ENCODE measurements around the gene SLC12A9. TPM values are rescaled to one million over a fixed set of nuclear protein-coding genes. Genes with fewer than 3 reads are reported as not detected.
A peak's percentile ranks its signal among the peaks of the same experiment; 100 is the strongest.

Gene SLC12A9
- total RNA-seq, 3 donors from 2014 or later = 22.9 to 31.7 (median 29.6) TPM

DNA sequence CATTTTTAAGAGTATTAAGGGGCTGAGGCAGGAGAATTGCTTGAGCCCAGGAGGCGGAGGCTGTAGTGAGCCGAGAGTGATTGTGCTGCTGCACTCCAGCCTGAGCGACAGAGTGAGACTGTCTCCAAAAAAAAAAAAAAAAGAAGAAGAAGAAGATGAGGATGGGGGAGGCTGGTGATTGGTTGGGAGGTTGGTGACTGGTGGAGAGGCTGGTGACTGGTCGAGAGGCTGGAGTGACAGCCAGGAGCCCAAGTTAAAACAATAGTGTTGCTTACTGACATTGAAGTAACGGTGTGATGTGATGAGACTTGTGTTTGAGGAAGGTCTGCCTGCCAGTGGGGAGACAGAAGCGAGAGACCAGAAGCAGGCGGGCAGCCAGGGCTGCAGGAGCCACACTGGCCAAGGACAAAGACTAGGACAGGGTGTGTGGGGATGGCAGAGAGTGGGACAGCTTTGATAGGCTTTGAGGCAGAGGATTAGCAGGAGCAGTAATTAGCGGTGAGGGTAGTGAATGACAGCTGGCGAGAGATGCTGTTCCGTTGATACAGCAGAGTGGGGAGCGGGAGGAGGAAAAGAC lies 27.3 kb downstream of the SLC12A9 start:
- H3K36me3 Mint-ChIP-seq (ENCODE audit: insufficient read depth) = peaks cover 53% of the 10 kb centered on the region
- H3K4me3 Mint-ChIP-seq = no peak overlapping the region
- peaks cover 47% of the 10 kb centered on the region for H3K4me1 Mint-ChIP-seq (ENCODE audit: low read depth)

DNA sequence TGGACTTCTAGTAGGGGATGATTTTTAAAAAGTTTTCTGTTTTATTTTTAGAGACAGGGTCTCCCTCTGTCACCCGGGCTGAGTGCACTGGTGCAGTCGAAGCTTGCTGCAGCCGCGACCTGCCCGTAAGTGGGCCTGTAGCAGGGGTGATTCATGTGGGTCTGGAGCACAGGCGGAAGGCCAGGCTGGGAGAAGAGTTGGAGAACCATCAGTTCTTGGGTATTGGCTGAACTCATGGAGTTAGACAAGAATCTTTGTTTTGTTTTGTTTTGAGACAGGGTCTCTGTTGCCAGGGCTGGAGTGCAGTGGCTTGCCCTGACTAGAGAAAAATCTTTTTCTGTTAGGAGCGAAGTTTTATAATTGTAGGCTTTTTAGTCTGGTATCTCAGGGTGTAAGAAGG lies 28.1 kb downstream of the SLC12A9 start:
- Mint-ChIP-seq H3K9me3 (no peaks in the 10 kb centered on the region), H3K4me1 (ENCODE audit: low read depth) (peaks cover 44% of the 10 kb centered on the region), H3K27me3 (ENCODE audit: low read depth) (no peaks in the 10 kb centered on the region), H3K36me3 (ENCODE audit: insufficient read depth) (peaks cover 59% of the 10 kb centered on the region), H3K4me3 (no peak overlapping the region)
- no peak for DNase-seq
- no peak for ATAC-seq

More for the DNA sequence above, 27.3 kb downstream of the SLC12A9 start:
- Mint-ChIP-seq H3K27me3 (ENCODE audit: low read depth) (no peaks in the 10 kb centered on the region), H3K9me3 (no peaks in the 10 kb centered on the region)
- DNase-seq (no peak), ATAC-seq (no peak)

DNA sequence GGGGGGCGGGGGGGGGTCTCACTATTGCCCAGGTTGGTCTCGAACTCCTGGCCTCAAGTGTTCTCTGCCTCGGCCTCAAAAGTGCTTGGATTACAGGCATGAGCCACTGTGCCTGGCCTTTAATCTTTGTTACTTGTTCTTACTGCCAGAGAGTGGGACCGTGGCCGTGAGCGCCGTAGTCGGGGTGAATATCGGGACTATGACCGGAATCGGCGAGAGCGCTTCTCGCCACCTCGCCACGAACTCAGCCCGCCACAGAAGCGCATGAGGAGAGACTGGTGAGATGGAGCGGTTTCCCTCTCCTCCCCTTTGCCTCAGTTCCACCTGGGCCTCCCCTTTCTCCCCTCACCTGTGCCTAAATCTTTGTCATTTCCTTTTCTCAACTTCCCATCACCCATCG lies 28.6 kb downstream of the SLC12A9 start:
- Mint-ChIP-seq H3K27me3 (ENCODE audit: low read depth) (no peaks in the 10 kb centered on the region), H3K4me1 (ENCODE audit: low read depth) (peaks cover 41% of the 10 kb centered on the region), H3K9me3 (no peaks in the 10 kb centered on the region), H3K4me3 (no peak overlapping the region), H3K36me3 (ENCODE audit: insufficient read depth) (peaks cover 62% of the 10 kb centered on the region)
- no peak for ATAC-seq
- no peak for DNase-seq

DNA sequence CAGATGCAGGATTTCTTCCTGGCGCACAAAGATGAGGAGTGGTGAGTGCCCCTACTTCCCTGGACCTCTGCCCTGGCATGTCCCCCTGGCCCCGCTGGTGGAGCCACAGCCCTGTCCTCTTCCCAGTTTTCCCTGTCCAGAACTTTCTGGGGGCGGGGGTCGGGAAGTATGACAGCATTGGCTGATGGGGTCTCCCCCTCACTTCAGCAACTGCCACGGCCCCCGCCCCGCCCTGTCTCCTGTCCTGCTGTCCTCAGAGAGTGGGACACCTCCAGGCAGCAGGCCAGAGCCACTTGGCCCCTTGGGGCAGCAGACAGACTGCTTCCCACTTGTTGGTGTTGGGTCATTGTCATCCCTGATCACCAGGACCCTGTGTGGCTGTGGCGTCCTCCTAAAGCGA lies 29.7 kb downstream of the SLC12A9 start:
- Mint-ChIP-seq H3K27me3 (ENCODE audit: low read depth) (no peaks in the 10 kb centered on the region), H3K9me3 (no peaks in the 10 kb centered on the region), H3K36me3 (ENCODE audit: insufficient read depth) (peaks cover 67% of the 10 kb centered on the region), H3K4me1 (ENCODE audit: low read depth) (peaks cover 42% of the 10 kb centered on the region), H3K4me3 (no peak overlapping the region)
- no peak for ATAC-seq
- no peak for DNase-seq

DNA sequence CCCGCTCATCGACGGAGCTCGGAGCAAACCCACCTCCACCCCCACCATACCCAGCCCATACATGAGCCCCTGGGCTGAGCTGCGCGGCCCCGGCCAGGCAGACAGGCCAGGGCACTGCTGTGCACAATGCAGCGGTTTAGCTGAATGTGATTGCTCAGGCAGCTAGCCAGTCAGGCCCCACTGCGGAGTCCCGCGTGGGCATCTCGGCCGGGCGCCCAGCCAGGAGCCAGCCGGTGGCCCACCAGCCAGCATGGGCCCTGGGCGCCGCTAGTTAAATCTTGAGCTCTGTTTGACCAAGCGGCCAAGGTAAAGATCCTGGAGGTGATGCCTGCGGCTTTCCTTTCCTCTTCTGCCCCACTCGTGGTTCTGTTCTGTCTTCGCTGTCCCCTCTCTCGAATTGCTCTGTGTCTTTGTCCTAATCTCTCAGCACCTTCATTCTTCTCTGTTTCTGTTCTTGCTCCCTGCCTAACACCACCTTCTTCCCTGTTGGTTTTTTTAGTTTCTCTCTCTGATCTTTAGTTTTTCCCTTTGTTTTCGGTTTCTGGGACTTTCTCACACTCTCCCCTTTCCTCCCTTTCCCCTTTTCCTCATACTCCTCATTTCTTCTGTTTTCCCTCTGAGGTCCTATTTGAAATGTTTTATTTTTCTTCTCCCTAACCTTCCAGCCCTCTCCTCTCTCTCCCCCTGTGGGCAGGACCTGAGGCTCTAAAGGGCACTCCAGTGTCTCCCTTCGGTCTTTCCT lies 30.4 kb downstream of the SLC12A9 start:
- ATAC-seq = no peak
- no peaks in the 10 kb centered on the region for H3K27me3 Mint-ChIP-seq (ENCODE audit: low read depth)
- H3K9me3 Mint-ChIP-seq = no peaks in the 10 kb centered on the region
- peaks cover 74% of the 10 kb centered on the region for H3K36me3 Mint-ChIP-seq (ENCODE audit: insufficient read depth)
- H3K4me1 Mint-ChIP-seq (ENCODE audit: low read depth) = peaks cover 45% of the 10 kb centered on the region
- DNase-seq = no peak
- H3K4me3 Mint-ChIP-seq = peak overlapping the region; percentile 16

DNA sequence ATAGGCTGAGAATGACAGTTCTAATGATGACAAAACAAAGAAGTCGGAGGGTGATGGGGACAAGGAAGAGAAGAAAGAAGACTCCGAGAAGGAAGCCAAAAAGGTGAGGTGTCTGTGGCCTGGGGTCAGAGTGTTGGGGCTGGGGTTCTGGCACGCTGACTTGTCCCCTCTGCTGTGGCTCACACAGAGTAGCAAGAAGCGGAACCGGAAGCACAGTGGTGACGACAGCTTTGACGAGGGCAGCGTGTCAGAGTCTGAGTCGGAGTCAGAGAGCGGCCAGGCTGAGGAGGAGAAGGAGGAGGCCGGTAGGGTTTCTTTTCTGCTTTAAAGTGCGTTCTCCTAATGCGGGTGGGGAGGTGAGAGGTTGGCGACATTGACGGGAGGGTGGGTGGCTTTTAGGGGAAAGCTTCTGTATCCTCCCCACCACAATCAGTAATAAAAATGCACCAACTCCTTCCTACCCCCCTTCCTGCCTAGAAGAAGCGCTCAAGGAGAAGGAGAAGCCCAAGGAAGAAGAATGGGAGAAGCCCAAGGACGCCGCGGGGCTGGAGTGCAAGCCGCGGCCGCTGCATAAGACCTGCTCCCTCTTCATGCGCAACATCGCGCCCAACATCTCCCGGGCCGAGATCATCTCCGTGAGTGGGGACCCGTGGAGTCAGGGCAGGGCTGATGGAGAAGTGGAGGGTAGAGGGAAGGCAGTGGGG lies 32.4 kb downstream of the SLC12A9 start:
- peaks cover 72% of the 10 kb centered on the region for H3K36me3 Mint-ChIP-seq (ENCODE audit: insufficient read depth)
- H3K9me3 Mint-ChIP-seq = no peaks in the 10 kb centered on the region
- peak overlapping the region; percentile 65 for H3K4me3 Mint-ChIP-seq
- ATAC-seq (no peak), DNase-seq (no peak)
- peaks cover 35% of the 10 kb centered on the region for H3K4me1 Mint-ChIP-seq (ENCODE audit: low read depth)
- H3K27me3 Mint-ChIP-seq (ENCODE audit: low read depth) = no peaks in the 10 kb centered on the region

DNA sequence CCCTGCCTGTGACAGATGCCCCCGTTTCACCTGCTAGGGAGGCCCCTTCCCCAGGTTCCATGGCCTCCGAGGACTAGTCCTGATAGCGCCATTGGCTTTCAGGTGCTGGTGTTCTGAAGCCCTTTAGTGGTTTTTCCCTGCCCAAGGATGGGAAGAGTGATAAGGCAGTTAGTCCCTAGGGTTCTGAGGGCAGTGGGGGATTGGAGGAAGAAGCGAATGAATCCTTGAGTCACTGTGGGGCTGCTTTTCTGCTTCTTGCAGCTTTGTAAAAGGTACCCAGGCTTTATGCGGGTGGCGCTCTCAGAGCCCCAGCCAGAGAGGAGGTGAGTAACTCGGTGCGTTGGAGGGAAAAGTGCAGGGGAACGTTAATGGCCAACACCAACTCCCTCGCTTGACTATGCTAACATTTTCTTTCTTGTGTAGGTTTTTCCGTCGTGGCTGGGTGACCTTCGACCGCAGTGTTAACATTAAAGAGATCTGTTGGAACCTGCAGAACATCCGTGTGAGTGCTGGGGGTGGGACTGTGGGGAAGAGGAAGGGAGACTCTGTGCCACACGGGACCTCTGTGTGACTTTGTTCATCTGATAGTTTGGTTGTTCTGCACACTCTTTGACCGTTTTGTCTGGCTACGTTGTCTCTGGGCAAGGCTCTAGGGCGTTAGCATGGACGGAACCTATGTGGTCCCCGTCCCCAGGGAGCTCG lies 33.1 kb downstream of the SLC12A9 start:
- Mint-ChIP-seq H3K4me1 (ENCODE audit: low read depth) (peaks cover 35% of the 10 kb centered on the region), H3K4me3 (peak overlapping the region; percentile 22), H3K36me3 (ENCODE audit: insufficient read depth) (peaks cover 69% of the 10 kb centered on the region), H3K27me3 (ENCODE audit: low read depth) (no peaks in the 10 kb centered on the region), H3K9me3 (no peaks in the 10 kb centered on the region)
- DNase-seq (no peak), ATAC-seq (no peak)

DNA sequence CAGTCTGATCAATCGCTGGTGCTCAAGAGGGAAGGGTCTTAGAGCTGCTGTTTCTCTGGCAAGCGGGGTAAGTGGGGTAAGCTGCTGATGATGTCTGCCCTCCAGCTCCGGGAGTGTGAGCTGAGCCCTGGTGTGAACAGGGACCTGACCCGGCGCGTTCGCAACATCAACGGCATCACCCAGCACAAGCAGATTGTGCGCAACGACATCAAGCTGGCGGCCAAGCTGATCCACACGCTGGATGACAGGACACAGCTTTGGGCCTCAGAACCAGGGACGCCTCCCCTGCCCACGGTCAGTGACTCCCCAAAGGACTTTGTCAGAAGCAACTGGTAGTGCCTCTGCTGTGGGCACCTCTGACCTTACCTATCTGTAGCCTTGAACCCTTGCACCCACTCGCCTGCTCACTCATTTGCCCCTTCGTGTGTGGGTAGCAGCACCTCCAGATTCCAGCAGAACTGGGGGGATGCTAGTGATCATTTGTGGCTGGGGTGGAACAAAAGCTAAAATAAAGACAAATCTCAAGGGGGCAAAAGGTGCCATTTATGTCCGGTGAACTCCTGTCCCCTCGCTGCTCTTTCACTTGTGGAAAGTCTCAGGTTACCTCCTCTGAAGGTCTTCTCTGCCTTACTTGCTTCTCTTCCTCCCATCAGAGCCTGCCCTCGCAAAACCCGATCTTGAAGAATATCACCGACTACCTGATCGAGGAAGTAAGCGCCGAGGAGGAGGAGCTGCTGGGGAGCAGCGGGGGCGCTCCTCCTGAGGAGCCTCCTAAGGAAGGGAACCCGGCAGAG lies 33.8 kb downstream of the SLC12A9 start:
- no peak for ATAC-seq
- Mint-ChIP-seq H3K27me3 (ENCODE audit: low read depth) (peaks cover under 1% of the 10 kb centered on the region), H3K36me3 (ENCODE audit: insufficient read depth) (peaks cover 64% of the 10 kb centered on the region), H3K4me1 (ENCODE audit: low read depth) (peaks cover 35% of the 10 kb centered on the region), H3K4me3 (peak overlapping the region; percentile 19), H3K9me3 (no peaks in the 10 kb centered on the region)
- no peak for DNase-seq

DNA sequence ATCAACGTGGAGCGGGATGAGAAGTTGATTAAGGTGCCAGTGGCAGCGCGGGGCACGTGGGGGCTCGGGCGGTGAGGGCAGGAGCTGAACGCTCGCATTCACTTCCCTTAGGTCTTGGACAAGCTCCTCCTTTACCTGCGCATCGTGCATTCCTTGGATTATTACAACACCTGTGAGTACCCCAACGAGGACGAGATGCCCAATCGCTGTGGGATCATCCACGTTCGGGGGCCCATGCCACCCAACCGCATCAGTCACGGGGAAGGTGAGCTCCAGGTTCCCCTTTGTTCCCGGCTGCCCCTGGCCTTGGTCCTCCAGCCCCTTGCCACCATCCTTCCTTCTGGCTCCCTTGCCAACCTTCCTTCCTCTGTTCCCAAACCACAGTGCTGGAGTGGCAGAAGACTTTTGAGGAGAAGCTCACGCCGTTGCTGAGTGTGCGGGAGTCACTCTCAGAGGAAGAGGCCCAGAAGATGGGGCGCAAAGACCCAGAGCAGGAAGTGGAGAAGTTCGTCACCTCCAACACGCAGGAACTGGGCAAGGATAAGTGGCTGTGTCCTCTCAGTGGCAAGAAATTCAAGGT lies 34.5 kb downstream of the SLC12A9 start:
- ATAC-seq (no peak), DNase-seq (no peak)
- Mint-ChIP-seq H3K27me3 (ENCODE audit: low read depth) (peaks cover 6% of the 10 kb centered on the region), H3K36me3 (ENCODE audit: insufficient read depth) (peaks cover 58% of the 10 kb centered on the region), H3K4me3 (peak overlapping the region; percentile 79), H3K4me1 (ENCODE audit: low read depth) (peaks cover 38% of the 10 kb centered on the region), H3K9me3 (no peaks in the 10 kb centered on the region)

DNA sequence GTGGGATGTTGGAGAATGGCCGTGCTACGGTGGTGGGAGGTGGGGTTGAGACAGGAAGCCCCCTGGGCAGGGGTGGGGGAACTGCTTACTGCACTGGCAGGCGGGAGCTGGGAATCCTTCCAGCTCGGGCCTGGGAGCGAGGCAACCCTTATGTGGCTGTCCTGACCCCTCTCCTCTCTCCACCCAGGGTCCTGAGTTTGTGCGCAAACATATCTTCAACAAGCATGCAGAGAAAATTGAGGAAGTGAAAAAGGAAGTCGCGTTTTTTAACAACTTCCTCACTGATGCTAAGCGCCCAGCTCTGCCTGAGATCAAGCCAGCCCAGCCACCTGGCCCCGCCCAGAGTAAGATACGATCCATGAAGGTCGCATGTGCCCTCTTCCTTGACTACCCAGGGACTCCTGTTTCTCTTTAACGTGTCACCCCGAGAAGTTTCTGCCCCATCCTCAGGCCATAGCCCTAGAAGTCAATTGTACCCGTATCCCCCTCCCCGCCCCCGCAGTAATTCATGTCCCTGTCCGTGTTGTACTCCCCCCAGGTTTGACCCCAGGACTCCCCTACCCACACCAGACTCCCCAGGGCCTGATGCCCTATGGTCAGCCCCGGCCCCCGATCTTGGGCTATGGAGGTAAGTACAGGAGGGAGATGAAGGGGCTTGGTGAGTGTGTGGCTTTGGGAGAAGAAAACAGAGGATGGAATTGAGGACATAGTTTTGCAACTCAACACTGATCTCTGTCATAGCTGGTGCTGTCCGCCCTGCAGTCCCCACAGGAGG lies 35.2 kb downstream of the SLC12A9 start:
- Mint-ChIP-seq H3K9me3 (no peaks in the 10 kb centered on the region), H3K4me3 (peak overlapping the region; percentile 79), H3K36me3 (ENCODE audit: insufficient read depth) (peaks cover 54% of the 10 kb centered on the region), H3K4me1 (ENCODE audit: low read depth) (peaks cover 38% of the 10 kb centered on the region), H3K27me3 (ENCODE audit: low read depth) (peaks cover 13% of the 10 kb centered on the region)
- DNase-seq (no peak), ATAC-seq (no peak)

DNA sequence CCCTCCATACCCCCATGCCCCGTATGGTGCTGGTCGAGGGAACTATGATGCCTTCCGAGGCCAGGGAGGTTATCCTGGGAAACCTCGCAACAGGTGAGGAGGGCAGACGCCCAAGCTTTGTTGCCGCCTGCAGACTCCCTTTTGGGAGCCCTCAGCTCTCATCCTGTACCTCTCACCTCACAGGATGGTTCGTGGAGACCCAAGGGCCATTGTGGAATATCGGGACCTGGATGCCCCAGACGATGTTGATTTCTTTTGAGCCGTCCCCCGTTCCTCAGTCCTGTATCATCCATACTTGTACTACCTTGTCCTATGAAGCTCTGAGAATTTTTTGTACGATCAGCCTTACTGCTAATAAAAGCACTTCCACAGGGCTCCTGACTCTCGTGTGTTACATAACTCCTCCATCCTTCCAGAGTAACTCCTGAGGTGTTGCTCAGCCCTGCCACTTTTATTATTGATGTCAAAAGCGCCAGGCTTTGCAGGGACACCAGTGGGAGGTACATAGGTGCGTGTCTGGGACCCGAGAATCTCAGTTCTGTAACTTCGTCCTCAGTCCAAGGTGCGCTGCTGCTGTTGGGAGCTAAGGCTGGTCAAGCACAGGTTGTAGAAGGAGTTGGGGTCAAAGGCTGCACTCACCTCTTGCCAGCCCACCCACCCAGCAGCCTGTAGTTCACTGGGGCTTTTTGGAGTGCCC lies 35.9 kb downstream of the SLC12A9 start:
- Mint-ChIP-seq H3K4me3 (peak overlapping the region; percentile 79), H3K4me1 (ENCODE audit: low read depth) (peaks cover 37% of the 10 kb centered on the region), H3K9me3 (no peaks in the 10 kb centered on the region), H3K27me3 (ENCODE audit: low read depth) (peaks cover 17% of the 10 kb centered on the region), H3K36me3 (ENCODE audit: insufficient read depth) (peaks cover 49% of the 10 kb centered on the region)
- ATAC-seq (no peak), DNase-seq (no peak)

DNA sequence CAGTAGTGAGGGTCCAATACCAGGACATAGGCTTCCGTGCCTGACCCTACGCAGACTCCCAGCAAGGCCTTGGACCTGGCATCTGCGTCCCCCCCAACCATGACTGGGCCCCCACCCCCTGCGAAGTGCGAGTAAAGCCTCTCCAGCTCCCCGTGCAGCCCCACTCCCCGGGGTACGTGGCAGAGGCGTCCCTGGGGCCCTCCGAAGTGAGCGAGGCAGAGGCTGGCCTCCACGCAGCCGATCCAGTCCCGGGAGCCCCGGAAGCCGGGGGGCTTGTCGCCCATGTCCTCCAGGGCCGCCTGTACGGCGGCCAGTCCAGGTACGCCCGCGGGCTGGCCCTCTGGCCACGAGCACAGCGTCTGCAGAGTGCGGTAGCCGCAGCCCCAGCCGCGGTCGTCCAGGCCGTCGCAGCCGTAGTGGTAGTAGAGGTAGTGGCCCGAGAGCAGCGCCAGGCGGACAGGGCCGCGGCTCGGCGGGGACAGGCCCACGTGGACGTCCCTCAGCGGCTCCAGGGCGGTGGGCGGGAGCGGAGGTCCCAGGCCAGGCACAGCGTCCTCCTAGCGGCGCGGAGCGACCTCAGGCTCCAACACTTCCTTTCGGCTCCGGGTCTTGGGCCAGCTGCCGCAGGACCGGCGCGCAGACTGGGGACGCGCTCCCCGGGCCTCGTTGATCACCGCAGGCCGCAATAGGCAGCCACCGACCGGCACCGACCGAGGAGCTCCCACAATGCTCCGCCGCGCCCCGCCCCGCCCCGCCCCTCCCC lies 36.7 kb downstream of the SLC12A9 start, which contains the start of gene UFSP1:
TSS of gene UFSP1 (minus strand) at position 728 of the 763 bp plus-strand sequence. CDS start at position 284, 444 bp downstream.
- Mint-ChIP-seq H3K9me3 (no peaks in the 10 kb centered on the region), H3K4me3 (peak within 1 kb of the TSS; percentile 80), H3K36me3 (ENCODE audit: insufficient read depth) (peaks cover 43% of the 10 kb centered on the region), H3K4me1 (ENCODE audit: low read depth) (peaks cover 37% of the 10 kb centered on the region), H3K27me3 (ENCODE audit: low read depth) (peaks cover 24% of the 10 kb centered on the region)
- ATAC-seq = peak; percentile 49 to 51
- DNase-seq = no peak
